ENCODE results near the gene FBXO41.

Gene FBXO41, protein sequence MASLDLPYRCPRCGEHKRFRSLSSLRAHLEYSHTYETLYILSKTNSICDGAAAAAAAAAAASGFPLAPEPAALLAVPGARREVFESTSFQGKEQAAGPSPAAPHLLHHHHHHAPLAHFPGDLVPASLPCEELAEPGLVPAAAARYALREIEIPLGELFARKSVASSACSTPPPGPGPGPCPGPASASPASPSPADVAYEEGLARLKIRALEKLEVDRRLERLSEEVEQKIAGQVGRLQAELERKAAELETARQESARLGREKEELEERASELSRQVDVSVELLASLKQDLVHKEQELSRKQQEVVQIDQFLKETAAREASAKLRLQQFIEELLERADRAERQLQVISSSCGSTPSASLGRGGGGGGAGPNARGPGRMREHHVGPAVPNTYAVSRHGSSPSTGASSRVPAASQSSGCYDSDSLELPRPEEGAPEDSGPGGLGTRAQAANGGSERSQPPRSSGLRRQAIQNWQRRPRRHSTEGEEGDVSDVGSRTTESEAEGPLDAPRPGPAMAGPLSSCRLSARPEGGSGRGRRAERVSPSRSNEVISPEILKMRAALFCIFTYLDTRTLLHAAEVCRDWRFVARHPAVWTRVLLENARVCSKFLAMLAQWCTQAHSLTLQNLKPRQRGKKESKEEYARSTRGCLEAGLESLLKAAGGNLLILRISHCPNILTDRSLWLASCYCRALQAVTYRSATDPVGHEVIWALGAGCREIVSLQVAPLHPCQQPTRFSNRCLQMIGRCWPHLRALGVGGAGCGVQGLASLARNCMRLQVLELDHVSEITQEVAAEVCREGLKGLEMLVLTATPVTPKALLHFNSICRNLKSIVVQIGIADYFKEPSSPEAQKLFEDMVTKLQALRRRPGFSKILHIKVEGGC

DNA sequence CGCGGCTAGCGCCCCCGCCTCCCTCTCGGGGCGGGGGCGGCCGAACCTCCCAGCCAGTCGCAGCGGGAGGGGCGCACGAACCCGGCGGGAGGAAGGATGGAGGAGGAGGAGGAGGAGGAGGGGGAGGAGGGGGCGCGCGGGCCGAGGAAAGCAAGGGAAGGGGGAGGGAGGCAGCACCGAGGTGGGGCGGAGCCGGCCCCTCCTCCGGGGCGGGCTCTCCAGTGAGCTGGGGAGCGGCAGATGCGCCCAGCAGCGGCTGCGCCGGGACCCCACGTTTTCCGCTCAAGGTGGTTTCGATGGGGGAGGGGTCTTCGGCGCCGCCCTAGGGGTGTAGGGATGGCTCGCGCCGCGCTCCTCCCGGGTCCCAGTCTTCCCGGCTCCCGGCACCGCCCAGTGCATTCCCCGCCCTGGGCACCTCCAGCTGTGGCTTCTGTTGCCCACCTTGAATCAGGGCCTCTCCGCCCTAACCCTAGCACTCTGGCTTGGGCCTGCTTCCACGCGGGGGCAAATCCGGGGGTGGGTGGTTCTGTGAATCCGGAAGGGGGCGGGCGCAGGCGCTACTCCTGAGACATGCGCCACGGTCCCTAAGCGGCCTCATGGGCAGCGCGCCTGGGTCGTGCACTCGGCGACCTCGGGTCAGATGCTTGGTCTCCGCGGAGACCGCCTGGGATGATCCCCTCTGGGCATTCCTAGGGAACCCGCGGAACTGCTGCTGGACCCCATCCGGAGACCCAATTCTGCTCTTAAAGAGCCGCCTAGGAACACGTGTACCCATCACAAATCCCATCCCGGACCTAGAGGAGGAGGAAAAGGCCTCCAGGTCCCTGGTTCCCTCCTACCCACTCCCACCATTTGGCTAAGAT is at the start of gene FBXO41:
TSS of gene FBXO41 (minus strand) at position 183 of the 863 bp plus-strand sequence. CDS start 14,848 bp downstream, outside the sequence.
- Mint-ChIP-seq H3K9me3 (no peaks in the 10 kb centered on the region), H3K4me3 (peak within 1 kb of the TSS; percentile 72), H3K27me3 (peaks cover 16% of the 10 kb centered on the region), H3K27ac (peak within 1 kb of the TSS; percentile 79), H3K36me3 (ENCODE audit: low read depth) (no peaks in the 10 kb centered on the region), H3K4me1 (ENCODE audit: low read depth) (peaks cover 45% of the 10 kb centered on the region)
- intact Hi-C loops (cut with micrococcal nuclease), result loop anchor here (1.0 to 10.0 kb wide), 3 partner anchors 9 to 400 kb away; partner anchors contain the start of genes EGR4, SMYD5 and SPR

DNA sequence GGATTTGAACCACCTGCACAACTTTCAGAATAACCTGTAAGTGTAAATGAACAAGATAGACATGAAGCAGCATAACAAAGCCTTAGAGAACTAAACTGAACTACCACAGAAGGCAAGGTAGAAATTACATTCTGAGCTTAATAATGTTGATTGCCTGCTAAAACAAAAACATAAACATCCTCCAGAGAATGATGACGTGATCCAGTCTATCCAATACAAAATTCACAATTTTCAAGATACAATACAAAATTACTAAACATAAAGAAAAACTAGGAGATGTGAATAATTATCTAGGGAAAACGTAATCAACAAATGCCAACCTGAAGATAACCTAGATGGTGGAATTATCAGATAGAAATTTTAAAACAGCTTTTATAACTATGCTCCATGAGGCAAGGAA is 49.8 kb upstream of the FBXO41 start:
- Mint-ChIP-seq H3K36me3 (ENCODE audit: low read depth) (no peaks in the 10 kb centered on the region), H3K4me1 (ENCODE audit: low read depth) (no peaks in the 10 kb centered on the region), H3K27ac (no peak overlapping the region), H3K27me3 (peaks cover 4% of the 10 kb centered on the region), H3K9me3 (peaks cover 13% of the 10 kb centered on the region), H3K4me3 (no peak overlapping the region)
- intact Hi-C loops (cut with micrococcal nuclease), result no loop called here

DNA sequence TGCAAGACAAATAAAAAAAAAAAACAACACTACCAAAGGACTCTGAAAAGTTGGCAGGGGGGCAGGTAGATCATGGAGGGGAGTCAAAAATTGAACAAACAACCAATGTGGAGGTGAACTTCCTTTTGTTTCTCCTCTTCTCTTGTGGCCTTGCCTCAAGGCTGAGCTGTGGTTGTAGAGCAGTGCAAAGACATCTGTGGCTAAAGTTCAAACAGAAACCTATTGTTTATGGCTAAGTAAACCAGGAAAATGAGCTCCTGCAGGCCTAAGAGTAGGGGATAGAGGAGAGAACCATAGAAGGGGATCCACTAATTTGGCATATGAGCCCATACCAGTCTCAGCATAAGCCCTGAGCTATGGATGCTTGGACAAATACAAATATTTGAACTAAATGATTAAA is 49.3 kb upstream of the FBXO41 start:
- Mint-ChIP-seq H3K4me3 (no peak overlapping the region), H3K4me1 (ENCODE audit: low read depth) (no peaks in the 10 kb centered on the region), H3K9me3 (peaks cover 13% of the 10 kb centered on the region), H3K27me3 (peaks cover 4% of the 10 kb centered on the region), H3K36me3 (ENCODE audit: low read depth) (no peaks in the 10 kb centered on the region), H3K27ac (no peak overlapping the region)
- intact Hi-C loops (cut with micrococcal nuclease), result no loop called here

DNA sequence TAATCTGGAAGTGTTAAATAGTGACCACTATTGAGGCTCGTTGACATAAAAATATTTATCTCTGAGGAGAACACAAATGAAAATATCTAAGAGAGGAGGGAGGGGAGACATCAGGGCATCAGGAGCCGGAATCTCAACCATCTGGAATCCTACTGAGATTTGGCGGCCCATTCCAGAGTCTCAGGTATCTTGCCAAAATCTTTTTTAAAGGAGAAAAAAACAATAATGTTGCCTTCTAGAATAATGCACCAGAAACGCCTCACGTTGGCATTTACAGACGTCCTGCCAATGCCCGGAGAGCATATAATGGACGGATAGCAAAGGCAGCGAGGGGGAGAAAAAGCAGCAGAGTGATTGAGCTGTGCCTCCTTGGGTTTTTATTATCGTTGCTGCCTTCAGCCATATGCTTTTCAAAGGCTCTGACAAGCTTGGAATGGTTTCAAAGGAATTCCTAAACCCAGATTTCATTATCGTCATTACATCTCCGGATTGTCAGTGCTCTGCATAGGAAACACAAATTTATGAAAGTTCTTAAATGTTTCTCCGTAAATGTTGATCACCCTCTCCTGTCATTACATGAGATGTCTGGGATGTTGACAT is 39.9 kb upstream of the FBXO41 start:
- H3K4me1 Mint-ChIP-seq (ENCODE audit: low read depth), result no peaks in the 10 kb centered on the region
- intact Hi-C loops (cut with micrococcal nuclease), result no loop called here
- H3K9me3 Mint-ChIP-seq, result no peaks in the 10 kb centered on the region
- H3K27me3 Mint-ChIP-seq, result peaks cover 21% of the 10 kb centered on the region
- no peaks in the 10 kb centered on the region for H3K36me3 Mint-ChIP-seq (ENCODE audit: low read depth)
- no peak overlapping the region for H3K27ac Mint-ChIP-seq
- H3K4me3 Mint-ChIP-seq, result no peak overlapping the region

DNA sequence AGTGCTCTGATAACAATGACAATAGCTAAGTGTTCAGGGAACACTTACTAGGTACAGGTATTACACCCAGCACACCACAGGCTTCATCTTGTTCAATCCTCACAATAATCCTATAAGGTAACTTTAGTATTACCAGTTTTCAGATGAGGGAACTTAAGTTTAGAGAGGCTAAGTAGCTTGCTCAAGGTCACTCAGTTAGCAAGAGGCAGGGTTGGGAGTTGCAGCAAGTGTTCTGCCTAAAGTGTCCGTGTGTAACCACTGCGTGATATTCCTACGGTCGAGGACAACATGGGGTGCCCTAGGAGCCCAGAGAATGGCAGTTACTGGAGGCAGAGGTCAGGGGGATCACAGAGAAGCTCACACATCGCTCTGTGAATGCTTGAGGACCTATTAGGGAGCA is 39.3 kb upstream of the FBXO41 start:
- intact Hi-C loops (cut with micrococcal nuclease), result no loop called here
- H3K36me3 Mint-ChIP-seq (ENCODE audit: low read depth), result no peaks in the 10 kb centered on the region
- H3K9me3 Mint-ChIP-seq, result no peaks in the 10 kb centered on the region

DNA sequence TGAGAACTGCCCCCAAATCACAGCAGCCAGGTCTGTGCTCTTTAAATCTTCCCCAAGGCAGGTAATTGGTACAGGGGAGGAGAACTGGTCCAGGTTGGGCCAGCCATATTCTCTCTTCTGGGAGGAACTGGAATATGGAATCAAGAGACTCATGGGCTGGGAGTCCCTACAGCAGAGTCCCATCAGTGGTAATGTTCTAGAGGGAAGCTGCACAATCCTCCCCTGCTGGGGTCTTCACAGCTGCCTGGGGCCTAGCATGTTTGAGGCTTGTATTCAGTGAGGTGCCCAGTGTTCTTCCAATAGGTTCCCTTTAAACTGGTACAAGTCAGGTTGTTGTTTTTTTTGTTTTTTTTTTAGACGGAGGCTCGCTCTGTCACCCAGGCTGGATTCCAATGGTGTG is 30.2 kb upstream of the FBXO41 start:
- no peaks in the 10 kb centered on the region for H3K4me1 Mint-ChIP-seq (ENCODE audit: low read depth)
- no peak overlapping the region for H3K4me3 Mint-ChIP-seq
- H3K36me3 Mint-ChIP-seq (ENCODE audit: low read depth), result no peaks in the 10 kb centered on the region
- intact Hi-C loops (cut with micrococcal nuclease), result no loop called here
- no peak overlapping the region for H3K27ac Mint-ChIP-seq
- H3K9me3 Mint-ChIP-seq, result no peaks in the 10 kb centered on the region
- peaks cover 8% of the 10 kb centered on the region for H3K27me3 Mint-ChIP-seq

More for the DNA sequence above, 39.3 kb upstream of the FBXO41 start:
- H3K27me3 Mint-ChIP-seq, result peaks cover 21% of the 10 kb centered on the region
- no peaks in the 10 kb centered on the region for H3K4me1 Mint-ChIP-seq (ENCODE audit: low read depth)
- H3K4me3 Mint-ChIP-seq, result no peak overlapping the region
- H3K27ac Mint-ChIP-seq, result no peak overlapping the region

DNA sequence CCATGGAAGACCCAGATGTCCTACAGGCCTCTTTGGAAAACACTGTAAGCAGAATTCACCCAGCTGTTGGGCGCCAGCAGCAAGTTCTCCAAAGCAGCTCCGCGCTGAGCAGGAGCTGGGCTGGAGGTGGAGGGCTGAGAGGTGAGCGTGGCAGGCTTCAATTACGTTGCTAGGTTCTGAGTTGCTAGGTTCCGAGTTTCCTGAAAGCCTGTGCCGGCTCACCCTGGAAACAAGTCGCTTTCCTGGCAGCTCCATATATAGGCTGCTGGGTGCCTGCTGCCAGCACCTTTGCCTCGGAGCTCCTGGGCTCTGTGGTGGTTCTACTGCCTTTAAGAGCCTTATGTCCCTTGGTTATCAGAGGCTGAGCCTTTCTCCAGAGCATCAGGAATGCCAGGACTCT is 23.4 kb upstream of the FBXO41 start:
- Mint-ChIP-seq H3K9me3 (no peaks in the 10 kb centered on the region), H3K36me3 (ENCODE audit: low read depth) (no peaks in the 10 kb centered on the region), H3K27me3 (peaks cover 19% of the 10 kb centered on the region), H3K27ac (no peak overlapping the region), H3K4me1 (ENCODE audit: low read depth) (no peaks in the 10 kb centered on the region), H3K4me3 (no peak overlapping the region)
- intact Hi-C loops (cut with micrococcal nuclease), result no loop called here

DNA sequence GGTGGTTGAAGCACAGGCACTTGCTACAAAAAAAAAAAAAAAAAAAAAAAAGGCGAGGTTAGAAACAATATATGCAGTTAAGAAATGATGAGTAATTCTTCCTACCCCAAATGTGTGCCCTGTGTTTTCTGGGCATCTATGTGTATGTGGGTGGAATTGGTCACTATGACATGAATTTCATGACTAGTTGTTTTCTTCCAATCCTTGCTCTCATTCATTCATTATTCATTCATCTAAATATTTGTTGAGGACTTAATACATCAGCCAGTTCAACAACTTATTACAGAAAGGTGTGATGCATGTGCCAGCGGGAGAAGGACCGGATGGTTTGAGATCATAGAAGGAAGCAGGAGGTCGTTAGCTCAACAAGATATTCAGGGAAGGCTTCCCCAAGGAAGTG is 17.4 kb upstream of the FBXO41 start:
- Mint-ChIP-seq H3K36me3 (ENCODE audit: low read depth) (no peaks in the 10 kb centered on the region), H3K27ac (no peak overlapping the region), H3K4me1 (ENCODE audit: low read depth) (no peaks in the 10 kb centered on the region), H3K27me3 (peaks cover 39% of the 10 kb centered on the region), H3K4me3 (no peak overlapping the region), H3K9me3 (no peaks in the 10 kb centered on the region)
- intact Hi-C loops (cut with micrococcal nuclease), result no loop called here

DNA sequence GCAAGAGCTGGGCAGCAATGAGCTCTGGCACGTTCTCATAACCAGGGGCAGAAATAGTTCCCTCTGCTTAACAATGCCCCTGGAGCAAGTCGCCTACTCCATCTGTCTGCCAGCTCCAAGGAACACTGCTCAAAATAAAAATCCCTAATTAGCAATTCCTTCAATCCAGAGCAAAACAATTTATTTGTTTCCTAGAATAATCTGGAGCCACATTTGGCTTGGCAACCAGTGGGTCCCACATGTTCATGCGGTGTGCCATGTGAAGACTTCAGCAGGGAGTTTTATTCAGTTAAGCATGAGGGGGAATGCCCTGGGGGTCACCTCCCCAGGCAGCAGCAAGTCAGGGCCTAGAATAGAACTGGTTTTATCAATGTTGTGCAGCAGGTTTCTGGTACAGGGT is 16.6 kb upstream of the FBXO41 start:
- Mint-ChIP-seq H3K27me3 (peaks cover 45% of the 10 kb centered on the region), H3K9me3 (no peaks in the 10 kb centered on the region), H3K27ac (no peak overlapping the region), H3K4me1 (ENCODE audit: low read depth) (no peaks in the 10 kb centered on the region), H3K36me3 (ENCODE audit: low read depth) (no peaks in the 10 kb centered on the region), H3K4me3 (no peak overlapping the region)
- intact Hi-C loops (cut with micrococcal nuclease), result no loop called here

DNA sequence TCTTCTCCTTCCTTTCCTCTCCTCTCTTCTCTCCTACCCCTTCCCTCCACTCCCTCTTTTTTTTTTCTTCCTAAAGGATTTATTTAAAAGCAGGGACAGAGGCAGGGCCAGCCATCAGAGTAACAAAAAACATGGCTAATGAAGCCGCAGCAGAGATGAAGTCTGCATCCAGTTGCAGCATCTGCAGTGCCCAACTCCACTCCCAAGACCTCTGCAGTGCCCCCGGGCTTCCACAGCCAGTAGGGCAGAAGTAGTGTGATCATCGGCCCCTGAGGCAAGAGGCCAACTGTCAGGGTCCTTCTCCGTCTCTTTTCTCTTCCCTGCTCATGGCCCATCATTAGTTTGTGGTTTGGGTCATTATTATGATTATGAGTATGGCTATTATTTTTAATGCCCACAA is 13.3 kb upstream of the FBXO41 start:
- H3K4me1 Mint-ChIP-seq (ENCODE audit: low read depth), result peaks cover under 1% of the 10 kb centered on the region
- peaks cover 69% of the 10 kb centered on the region for H3K27me3 Mint-ChIP-seq
- H3K27ac Mint-ChIP-seq, result no peak overlapping the region
- no peaks in the 10 kb centered on the region for H3K9me3 Mint-ChIP-seq
- intact Hi-C loops (cut with micrococcal nuclease), result no loop called here
- H3K36me3 Mint-ChIP-seq (ENCODE audit: low read depth), result no peaks in the 10 kb centered on the region
- no peak overlapping the region for H3K4me3 Mint-ChIP-seq

DNA sequence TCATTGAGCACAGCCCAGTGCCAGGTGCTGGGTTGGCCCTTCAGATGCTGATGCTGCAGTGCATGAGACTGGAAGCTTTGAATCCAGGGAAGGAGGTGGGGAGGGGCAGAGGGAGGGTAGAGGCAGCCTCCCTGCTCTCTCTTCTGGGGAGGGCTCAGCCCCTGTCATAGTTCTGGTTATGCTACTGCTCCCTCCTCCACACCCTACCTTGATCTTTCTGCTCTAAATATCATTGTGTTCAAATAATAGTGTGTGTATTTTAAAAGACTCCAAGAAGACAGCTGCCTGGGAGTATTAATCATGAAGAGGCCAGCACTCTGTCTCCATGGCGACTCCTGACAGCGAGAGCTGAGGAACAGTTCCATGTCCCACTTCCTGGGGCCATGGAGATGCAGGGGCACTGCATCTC is 12.9 kb upstream of the FBXO41 start:
- Mint-ChIP-seq H3K27ac (no peak overlapping the region), H3K9me3 (no peaks in the 10 kb centered on the region), H3K4me3 (no peak overlapping the region), H3K27me3 (peaks cover 70% of the 10 kb centered on the region), H3K36me3 (ENCODE audit: low read depth) (no peaks in the 10 kb centered on the region), H3K4me1 (ENCODE audit: low read depth) (peaks cover 5% of the 10 kb centered on the region)
- intact Hi-C loops (cut with micrococcal nuclease), result no loop called here

DNA sequence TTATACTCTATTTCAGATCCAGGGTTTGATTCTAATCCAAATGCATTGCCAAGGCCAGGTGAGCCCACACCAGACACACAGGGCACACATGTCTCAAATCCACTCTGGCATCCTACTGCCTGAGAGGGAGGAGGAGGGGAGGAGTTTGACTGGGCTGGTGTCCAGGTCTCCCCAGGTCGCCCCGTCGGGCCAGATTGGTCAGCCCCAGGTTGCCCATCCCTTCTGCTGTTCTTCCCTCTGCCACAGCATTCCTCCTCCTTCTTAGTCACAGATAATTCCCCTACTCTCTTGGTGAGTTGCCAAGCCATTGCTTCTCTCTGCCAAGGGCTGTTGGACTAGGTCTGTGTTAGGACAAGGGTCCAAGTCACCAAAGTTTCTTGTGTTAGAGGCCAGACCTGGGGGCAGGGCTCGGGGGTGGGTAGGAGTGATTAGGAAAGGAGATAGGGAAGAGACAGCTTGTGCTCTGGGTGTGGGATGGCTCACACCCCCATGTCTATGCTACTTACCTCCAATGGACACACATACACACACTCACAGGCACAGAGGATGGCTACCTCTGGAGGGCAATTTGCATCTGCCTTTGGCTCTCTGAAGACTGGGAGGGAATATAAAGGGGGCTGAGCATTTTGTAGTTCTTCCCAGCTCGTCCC is 11.6 kb upstream of the FBXO41 start:
- H3K27me3 Mint-ChIP-seq, result peaks cover 74% of the 10 kb centered on the region
- H3K36me3 Mint-ChIP-seq (ENCODE audit: low read depth), result no peaks in the 10 kb centered on the region
- no peaks in the 10 kb centered on the region for H3K9me3 Mint-ChIP-seq
- intact Hi-C loops (cut with micrococcal nuclease), result no loop called here
- peaks cover 18% of the 10 kb centered on the region for H3K4me1 Mint-ChIP-seq (ENCODE audit: low read depth)
- no peak overlapping the region for H3K27ac Mint-ChIP-seq
- H3K4me3 Mint-ChIP-seq, result no peak overlapping the region

DNA sequence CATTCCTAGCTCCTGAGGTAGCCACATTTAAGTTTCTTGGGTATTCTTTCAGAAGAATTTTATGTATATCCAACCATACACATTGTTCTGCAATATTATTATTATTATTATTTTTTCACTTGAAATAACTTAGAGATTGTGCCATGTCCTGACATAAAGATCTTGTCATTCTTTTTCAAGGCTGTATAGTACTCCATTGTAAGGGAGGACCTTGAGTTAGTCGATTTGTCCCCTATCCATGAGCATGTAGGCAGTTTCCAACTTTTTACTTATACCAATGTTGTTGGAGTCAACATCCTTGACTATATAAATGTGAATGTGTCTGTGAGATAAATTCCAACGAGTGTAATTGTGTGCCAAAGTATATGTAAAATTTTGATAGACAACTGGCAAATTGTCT is 10.0 kb upstream of the FBXO41 start:
- Mint-ChIP-seq H3K4me3 (no peak overlapping the region), H3K27ac (no peak overlapping the region), H3K4me1 (ENCODE audit: low read depth) (peaks cover 18% of the 10 kb centered on the region), H3K36me3 (ENCODE audit: low read depth) (no peaks in the 10 kb centered on the region), H3K27me3 (peaks cover 82% of the 10 kb centered on the region), H3K9me3 (no peaks in the 10 kb centered on the region)
- intact Hi-C loops (cut with micrococcal nuclease), result loop anchor here (5.0 kb wide), 1 partner anchor 93 kb away; the partner anchor contains the start of gene ALMS1
